Measurements from ENCODE around the gene KRTAP10-11. TPM values are rescaled to one million over a fixed set of nuclear protein-coding genes. Genes with fewer than 3 reads are reported as not detected.
"Not testable (repeated sequence)": the region's sequence is repeated elsewhere in the genome, so short reads cannot be mapped to it uniquely, and the experiment has no call there.

The KRTAP10-11 gene
- total and polyA plus RNA-seq, 2 donors = not detected

DNA sequence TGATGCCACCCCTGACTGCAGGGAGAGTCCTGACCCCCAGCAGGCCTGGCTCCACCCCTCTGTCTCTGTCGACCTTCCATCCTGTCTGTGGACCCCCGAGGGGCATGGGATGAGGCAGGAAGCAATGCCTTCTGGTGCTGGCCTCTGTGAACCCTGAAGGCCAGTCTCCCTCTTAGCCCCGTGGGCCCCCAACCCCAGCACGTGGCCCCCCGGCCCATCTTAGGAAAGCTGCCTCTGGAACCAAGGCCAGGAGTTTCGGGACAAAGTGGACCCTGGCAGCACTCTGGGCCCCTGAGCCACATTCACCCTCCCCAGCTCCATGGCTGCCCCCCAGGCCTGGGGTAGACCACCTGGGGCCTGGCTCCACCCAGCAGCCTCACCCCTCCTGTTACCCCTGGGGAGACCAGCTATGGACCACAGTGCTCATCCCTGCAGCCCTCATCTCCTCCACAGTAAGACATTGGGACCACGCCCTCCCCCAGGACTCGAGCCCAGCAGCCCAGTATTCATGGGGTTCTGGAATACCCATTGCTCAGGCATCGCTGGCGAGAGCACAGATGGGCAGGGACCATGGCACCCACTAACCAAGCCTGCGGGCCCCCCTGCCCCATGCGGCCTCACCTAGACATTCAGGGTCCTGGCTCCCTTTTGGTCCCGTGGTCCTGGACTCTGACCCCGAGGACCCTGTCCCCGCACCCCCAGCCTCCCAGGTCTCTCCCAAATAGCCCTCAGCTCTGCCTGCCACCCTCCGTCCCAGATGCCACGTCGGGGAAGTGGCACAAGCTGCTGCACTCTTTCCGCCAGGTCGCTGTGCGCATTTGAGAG is 7.5 kb upstream of the KRTAP10-11 start:
- DNase-seq (ENCODE audit: extremely low spot score); H3K4me1 ChIP-seq (ENCODE audit: insufficient read depth); H3K4me3 ChIP-seq (ENCODE audit: low read depth, low read length); H3K36me3 ChIP-seq (ENCODE audit: insufficient read depth); H3K27ac ChIP-seq (ENCODE audit: low read depth): not testable (repeated sequence)
- WGBS = 76% methylated on average over 21 of the region's 21 CpGs

DNA sequence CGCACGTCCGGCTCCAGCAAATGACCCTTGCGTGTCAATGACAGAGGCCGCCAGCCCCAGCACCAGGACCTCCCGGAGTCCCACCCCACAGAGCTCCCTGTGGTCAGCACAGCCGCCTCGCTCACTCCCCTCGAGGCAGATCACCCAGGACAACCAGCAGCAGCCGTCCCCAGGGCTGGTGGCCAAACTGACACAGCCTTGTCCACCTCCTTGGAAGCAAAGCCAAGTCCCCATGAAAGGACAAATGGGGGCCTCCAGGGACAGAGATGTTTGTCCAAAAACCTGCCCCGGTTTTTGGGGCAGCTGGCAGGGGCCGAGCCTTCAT is 6.9 kb upstream of the KRTAP10-11 start:
- no peaks in the 10 kb centered on the region for H3K4me1 ChIP-seq (ENCODE audit: insufficient read depth)
- no peak for DNase-seq (ENCODE audit: extremely low spot score)
- no peak overlapping the region for H3K4me3 ChIP-seq (ENCODE audit: low read depth, low read length)
- H3K27ac ChIP-seq (ENCODE audit: low read depth) = no peak overlapping the region
- WGBS = 83% methylated on average over 12 of the region's 12 CpGs
- no peaks in the 10 kb centered on the region for H3K36me3 ChIP-seq (ENCODE audit: insufficient read depth)

DNA sequence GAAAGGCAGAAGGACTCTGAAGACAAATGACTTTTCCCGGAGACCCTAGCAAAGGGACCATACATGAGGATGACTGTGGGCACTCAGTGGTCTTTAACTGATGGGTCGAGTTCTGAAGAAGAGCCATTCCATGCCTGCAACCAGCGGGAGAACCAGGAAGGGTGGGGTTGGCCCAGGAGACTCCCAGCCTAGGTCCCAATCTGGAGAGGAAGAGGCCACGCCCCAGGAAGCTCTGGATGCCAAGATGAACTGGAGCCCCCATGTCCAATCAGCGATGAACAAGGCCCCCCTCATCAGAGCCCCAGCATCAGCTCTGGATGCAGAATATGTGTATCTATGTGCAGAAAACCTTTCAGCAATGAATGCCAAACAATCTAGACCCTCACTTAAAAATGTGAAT is 5.5 kb upstream of the KRTAP10-11 start:
- H3K27ac ChIP-seq (ENCODE audit: low read depth) = no peak overlapping the region
- WGBS = 88% methylated on average over 5 of the region's 5 CpGs
- no peaks in the 10 kb centered on the region for H3K4me1 ChIP-seq (ENCODE audit: insufficient read depth)
- DNase-seq (ENCODE audit: extremely low spot score) = no peak
- H3K4me3 ChIP-seq (ENCODE audit: low read depth, low read length) = no peak overlapping the region
- no peaks in the 10 kb centered on the region for H3K36me3 ChIP-seq (ENCODE audit: insufficient read depth)

DNA sequence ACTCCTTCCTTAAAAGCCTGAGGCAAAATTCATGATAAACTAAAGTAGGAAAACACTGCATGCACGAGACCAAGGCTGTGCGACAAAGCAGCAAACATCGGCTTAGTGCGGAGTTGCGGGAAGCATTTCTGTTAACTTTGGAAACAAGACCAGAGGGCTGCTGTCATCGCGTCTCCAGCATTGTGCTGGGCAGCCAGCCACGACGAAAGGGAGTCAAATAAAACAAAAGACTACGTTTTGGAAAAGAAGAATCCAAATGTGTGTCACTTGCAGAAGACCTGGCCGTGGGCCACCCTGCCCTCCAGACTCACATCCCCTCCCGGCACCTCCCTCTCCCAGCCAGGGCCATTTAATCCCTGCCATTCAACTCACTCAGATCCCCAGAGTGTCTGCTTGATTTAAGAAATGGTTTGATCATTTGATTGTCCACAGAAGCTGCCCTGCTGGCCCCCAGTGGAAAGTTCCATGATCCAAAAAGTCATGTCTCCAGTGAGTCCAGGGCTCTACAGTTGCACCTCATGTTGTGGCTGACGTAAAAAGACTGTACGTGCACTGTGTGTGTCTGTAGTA is 2.4 kb upstream of the KRTAP10-11 start:
- no peaks in the 10 kb centered on the region for H3K4me1 ChIP-seq (ENCODE audit: insufficient read depth)
- no peaks in the 10 kb centered on the region for H3K36me3 ChIP-seq (ENCODE audit: insufficient read depth)
- no peak overlapping the region for H3K4me3 ChIP-seq (ENCODE audit: low read depth, low read length)
- no peak for DNase-seq (ENCODE audit: extremely low spot score)
- no peak overlapping the region for H3K27ac ChIP-seq (ENCODE audit: low read depth)
- 70% methylated on average over 14 of the region's 14 CpGs for WGBS

DNA sequence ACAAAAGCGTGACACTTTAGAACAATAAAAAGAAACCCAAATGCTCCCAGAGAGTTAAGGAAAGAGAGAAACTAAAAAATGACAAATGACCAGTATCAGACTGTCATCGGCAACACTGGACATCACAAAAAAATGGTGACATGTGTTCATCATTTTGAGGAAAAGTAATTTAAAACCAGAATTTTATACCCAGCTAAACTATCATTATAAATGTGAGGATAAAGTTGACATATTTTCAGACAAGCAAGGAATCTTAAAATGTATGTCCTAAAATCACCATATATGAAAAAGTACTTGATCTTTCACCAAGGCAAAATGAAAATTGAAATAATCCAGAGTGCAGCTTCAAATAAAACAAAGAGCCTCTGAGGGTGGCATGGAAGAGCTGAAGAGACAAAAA is 1.3 kb upstream of the KRTAP10-11 start:
- Histone ChIP-seq H3K36me3 (ENCODE audit: insufficient read depth) (no peaks in the 10 kb centered on the region), H3K4me3 (ENCODE audit: low read depth, low read length) (no peak overlapping the region), H3K4me1 (ENCODE audit: insufficient read depth) (no peaks in the 10 kb centered on the region), H3K27ac (ENCODE audit: low read depth) (no peak overlapping the region)
- 48% methylated on average over 2 of the region's 2 CpGs for WGBS
- DNase-seq (ENCODE audit: extremely low spot score) = no peak

DNA sequence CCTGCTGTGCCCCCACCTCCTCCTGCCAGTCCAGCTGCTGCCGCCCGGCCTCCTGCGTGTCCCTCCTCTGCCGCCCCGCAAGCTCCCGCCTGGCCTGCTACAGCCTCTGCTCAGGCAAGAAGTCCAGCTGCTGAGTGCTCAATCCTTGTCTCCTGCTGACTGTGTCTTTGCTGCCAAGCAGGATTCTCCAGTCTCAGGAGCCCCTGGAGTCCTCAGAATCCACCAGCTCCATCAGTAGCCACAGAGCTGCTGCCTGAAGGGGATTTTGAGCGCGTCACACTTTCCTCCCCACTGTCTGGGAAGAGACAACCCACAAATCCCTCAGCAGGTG is 973 bp downstream of the KRTAP10-11 start:
- WGBS = 56% methylated on average over 8 of the region's 8 CpGs
- H3K36me3 ChIP-seq (ENCODE audit: insufficient read depth) = no peaks in the 10 kb centered on the region
- H3K27ac ChIP-seq (ENCODE audit: low read depth) = no peak overlapping the region
- no peak overlapping the region for H3K4me3 ChIP-seq (ENCODE audit: low read depth, low read length)
- no peaks in the 10 kb centered on the region for H3K4me1 ChIP-seq (ENCODE audit: insufficient read depth)
- no peak for DNase-seq (ENCODE audit: extremely low spot score)

DNA sequence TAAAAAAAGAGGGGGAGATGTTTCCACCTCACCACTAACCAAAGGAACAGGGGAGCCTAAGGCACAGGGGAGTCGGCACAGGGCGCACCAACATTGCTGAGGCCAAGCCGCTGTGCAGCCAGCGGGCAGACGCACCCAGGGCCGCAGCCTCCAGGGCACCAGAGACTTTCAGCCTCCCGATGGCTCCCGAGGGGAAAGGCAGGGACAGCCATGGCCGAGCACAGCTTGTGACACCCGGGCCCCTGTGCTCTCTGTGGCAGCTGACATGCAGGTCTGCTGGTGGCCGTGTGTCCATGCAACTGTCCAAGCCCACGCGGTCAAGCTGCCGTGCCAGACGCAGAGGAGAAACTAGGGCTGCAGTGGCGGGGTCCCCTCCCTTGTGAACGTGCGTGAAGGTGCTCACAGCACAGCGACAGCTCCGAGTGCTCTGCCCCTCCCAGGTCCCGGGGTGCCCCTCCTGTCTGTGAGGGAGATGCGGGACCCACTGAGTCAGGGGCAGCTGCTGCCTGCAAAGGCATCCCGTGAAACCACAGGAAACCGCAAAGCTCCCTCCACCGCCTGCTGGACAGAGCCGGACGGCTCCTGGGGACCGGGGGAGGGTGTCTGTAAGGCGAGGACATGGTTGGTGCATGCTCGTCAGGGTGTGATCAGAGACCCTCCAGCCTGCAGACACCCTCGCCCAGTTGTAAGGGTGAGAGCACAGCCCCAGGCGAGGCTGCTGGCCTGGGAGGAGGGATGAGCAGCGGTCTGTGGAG is 2.5 kb downstream of the KRTAP10-11 start:
- 74% methylated on average over 33 of the region's 33 CpGs for WGBS
- Histone ChIP-seq H3K27ac (ENCODE audit: low read depth) (no peak overlapping the region), H3K4me3 (ENCODE audit: low read depth, low read length) (no peak overlapping the region), H3K36me3 (ENCODE audit: insufficient read depth) (no peaks in the 10 kb centered on the region), H3K4me1 (ENCODE audit: insufficient read depth) (no peaks in the 10 kb centered on the region)
- no peak for DNase-seq (ENCODE audit: extremely low spot score)

DNA sequence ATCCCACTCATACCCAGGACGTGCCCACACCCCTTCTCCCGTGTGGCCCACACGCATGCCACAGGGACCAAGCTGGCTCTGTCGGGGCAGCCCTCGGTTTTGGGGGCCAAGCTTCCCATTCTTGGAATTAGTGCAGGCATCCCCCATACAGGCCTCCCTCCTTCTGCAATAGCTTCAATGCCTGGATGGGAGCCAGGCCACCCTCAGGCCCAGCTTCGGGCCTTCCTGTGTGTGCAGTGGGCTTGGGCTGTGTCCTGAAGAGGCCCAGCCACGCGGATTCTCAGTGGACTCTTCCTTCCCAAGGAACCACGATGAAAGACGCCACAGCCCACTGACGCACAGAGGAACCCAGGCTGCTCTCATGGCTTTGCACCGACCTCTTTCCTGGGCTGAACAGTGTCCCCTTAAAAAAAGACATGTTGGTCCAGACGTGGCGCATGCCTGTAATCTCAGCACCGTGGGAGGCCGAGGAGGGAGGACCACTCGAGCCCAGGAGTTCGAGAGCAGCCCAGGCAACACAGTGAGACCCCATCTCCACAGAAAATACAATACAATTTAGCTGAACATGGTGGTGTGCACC is 3.4 kb downstream of the KRTAP10-11 start:
- DNase-seq (ENCODE audit: extremely low spot score) = no peak
- H3K4me1 ChIP-seq (ENCODE audit: insufficient read depth) = no peaks in the 10 kb centered on the region

DNA sequence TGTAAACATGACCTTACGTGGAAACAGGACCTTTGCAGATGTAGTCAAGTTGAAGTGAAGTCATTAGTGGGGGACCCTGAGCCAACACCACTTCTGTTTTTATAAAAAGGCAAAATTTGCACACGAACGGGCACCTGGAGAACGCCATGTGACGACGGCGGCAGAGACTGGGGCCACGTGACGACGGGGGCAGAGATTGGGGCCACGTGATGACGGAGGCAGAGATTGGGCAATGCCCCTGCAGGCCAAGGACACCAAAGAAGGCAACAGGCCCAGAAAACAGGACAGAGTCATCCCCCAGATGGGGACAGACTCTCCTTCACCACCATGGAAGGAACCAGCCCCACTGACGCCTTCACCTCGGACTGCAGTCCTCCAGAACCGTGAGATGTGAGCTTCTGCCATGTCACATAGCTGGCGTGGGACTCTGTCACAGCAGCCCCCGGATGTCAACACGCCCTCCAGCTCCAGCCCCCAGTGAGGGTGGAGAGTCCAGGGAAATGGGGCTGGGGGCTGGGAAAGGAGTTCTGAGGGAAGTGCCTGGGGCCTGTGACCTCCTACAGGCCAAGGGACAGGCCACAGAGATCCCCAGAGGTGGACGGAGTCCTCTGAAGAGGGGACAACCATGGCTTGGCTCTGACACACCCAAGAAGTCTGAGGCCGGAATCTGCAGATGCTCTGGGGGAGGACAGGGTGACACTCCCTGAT is 4.2 kb downstream of the KRTAP10-11 start:
- DNase-seq (ENCODE audit: extremely low spot score) = no peak
- WGBS = 89% methylated on average over 20 of the region's 20 CpGs
- Histone ChIP-seq H3K27ac (ENCODE audit: low read depth) (no peak overlapping the region), H3K36me3 (ENCODE audit: insufficient read depth) (no peaks in the 10 kb centered on the region), H3K4me3 (ENCODE audit: low read depth, low read length) (no peak overlapping the region), H3K4me1 (ENCODE audit: insufficient read depth) (no peaks in the 10 kb centered on the region)

More for the DNA sequence above, 3.4 kb downstream of the KRTAP10-11 start:
- WGBS = 76% methylated on average over 18 of the region's 18 CpGs
- no peak overlapping the region for H3K27ac ChIP-seq (ENCODE audit: low read depth)
- H3K36me3 ChIP-seq (ENCODE audit: insufficient read depth) = no peaks in the 10 kb centered on the region
- H3K4me3 ChIP-seq (ENCODE audit: low read depth, low read length) = no peak overlapping the region

DNA sequence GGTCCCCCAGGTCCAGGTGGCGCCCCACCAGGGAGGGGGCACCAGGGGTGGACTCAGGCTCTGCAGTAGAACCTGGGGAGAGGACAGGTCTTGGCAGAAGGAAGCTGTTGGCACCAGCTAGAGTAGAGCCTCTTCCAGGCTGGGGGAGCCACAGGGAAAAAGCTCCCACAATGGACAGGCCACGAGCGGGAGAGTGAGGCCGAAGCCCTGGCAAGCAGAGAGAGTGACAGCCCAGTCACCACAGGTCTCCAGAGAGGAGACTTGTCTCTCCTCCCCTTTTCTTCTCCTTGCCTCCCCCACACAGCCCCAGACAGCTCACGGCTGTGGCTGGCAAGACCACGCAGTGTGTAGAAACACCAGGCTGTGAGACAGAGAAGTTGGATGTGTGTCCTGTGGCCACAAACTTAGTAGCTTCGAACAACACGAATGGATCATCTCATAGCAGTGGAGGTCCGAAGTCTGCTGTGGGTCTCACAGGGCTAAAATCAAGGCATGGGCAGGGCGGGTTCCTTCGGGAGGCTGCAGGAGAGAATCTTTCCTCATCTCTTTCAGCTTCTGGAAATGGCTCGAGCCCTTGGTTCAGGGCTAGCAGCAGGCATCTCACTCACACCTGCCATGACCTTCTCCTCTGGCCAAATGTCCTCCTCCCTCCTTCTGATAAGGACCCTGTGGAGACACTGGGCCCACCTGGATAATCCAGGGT is 4.9 kb downstream of the KRTAP10-11 start:
- H3K27ac ChIP-seq (ENCODE audit: low read depth) = no peak overlapping the region
- 90% methylated on average over 12 of the region's 12 CpGs for WGBS
- no peak for DNase-seq (ENCODE audit: extremely low spot score)

DNA sequence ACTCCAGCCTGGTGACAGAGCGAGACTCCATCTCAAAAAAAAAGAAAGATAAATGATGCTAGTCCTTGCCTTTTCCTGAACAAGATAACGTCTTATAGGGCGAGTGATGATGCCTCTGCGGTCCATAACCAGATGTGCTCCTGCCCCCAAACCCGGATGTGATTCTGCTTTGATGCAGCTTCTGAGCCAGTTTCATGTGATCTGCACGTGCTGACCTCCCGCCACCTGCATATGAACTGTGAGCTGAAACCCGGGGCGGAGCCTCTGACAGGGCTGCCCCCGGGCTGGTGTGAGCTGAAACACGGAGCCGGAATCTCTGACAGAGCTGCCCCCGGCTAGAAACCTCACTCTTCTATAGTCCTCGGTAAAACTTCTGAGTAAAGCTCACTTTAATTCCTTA is 6.9 kb downstream of the KRTAP10-11 start:
- no peak for DNase-seq (ENCODE audit: extremely low spot score)
- WGBS = 46% methylated on average over 14 of the region's 14 CpGs
- Histone ChIP-seq H3K36me3 (ENCODE audit: insufficient read depth) (no peaks in the 10 kb centered on the region), H3K27ac (ENCODE audit: low read depth) (no peak overlapping the region), H3K4me3 (ENCODE audit: low read depth, low read length) (no peak overlapping the region), H3K4me1 (ENCODE audit: insufficient read depth) (no peaks in the 10 kb centered on the region)

More for the DNA sequence above, 4.9 kb downstream of the KRTAP10-11 start:
- Histone ChIP-seq H3K4me1 (ENCODE audit: insufficient read depth) (no peaks in the 10 kb centered on the region), H3K36me3 (ENCODE audit: insufficient read depth) (no peaks in the 10 kb centered on the region), H3K4me3 (ENCODE audit: low read depth, low read length) (no peak overlapping the region)

DNA sequence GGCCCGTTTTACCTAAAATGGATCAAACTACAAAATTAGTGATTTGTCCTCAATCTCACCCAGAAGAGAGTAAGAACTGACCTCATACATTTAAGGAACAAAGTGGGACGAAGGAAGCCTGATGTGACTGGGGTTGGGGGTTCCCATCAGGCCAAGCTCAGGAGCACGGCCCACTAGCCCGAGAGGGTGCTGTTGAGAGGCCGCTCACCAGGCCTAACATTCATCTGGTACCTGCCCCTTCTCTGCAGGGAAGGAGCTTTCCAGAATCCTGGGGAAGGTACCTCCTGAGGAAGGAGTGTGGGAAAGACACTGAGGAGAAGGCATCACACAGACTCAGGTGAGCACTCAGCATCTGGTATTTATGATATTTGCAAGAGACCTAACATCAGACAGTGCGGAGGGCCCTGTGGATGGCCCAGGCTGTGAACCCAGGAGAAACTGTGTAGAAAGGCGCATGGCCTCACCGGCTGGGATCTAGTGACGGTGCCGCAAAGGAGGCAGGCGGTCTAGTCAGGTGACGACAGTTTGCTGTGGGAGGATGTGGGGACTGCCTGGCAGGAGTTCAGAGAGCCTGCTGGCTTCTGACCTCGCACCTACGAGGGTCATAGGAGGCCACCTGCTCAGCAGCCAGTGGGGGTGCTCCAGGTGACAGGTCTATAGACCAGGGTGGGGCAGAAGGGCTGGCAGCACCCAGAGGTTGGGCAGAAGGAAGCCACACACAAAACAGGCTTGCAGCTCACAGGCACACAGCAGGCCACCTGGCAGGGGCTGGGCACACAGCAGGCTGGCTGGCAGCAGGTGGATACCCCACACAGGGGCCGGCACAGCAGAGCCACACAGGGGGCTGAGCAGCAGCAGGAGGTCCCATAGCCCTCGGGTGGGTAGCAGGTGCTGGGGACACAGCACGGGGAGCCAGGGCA is 7.7 kb downstream of the KRTAP10-11 start:
- no peaks in the 10 kb centered on the region for H3K4me1 ChIP-seq (ENCODE audit: insufficient read depth)
- H3K27ac ChIP-seq (ENCODE audit: low read depth) = no peak overlapping the region
- no peaks in the 10 kb centered on the region for H3K36me3 ChIP-seq (ENCODE audit: insufficient read depth)
- no peak overlapping the region for H3K4me3 ChIP-seq (ENCODE audit: low read depth, low read length)
- WGBS = 72% methylated on average over 17 of the region's 17 CpGs
- no peak for DNase-seq (ENCODE audit: extremely low spot score)

Data from urinary bladder (tissue), 4 donors.